HG02973 (cell line): ENCODE measurements around the gene PAM16.

Source experiments
- ATAC-seq: cut with Tn5 transposase; IDR thresholded peaks from one replicate; pipeline ENCODE4 v1.9.1; 2021; ENCODE audit warnings: moderate library complexity; ENCODE audit not compliant: unreplicated experiment

PAM16 gene

DNA sequence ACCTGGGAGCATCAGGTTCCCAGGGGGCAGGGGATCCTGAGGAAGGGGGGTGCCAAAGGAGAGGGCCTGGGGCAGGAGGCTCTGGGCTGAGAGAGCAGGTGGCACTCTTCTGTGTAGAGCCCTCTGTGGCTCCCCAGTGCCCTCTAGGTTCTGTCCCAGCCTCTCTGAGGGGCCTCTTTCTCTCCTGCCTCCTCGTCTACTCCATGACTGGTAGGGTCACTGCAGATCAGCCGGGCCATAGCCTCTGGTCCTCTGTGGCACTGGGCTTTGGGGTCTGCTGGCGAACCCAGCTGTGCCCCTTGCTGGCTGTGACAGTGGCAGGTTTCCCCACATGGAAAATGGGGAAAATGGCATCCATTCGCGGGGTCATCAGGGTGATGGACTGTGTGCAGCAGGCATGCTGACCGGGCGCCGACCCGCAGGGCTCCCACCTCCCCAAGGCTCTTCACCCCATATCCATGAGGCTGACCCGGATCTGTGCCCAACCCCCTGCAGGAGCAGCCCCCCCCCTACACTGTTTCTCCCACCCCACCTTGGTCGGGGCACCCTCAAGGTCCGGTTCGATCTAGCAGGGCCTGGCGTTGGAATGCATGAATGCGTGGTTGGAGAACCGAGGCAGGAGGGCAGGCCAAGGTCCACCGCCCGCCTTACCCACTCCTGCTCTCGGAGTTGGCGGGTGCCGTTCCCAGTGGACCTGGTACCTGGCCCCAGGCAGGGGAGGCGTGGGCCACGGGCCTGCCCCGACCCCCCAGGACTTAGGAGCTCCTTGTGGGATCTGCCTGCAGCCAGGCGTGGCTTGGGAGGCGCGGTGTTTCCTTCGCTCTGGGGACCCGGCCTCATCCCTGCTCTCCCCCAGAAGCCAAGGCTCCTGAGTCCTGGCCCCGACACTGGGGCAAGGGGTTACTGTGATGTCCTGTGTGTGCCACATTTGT lies 28.7 kb downstream of the PAM16 start:
- no peak for ATAC-seq

GRCh38 chr16:4321286-4322120 lies 29.6 kb downstream of the PAM16 start:
- ATAC-seq, result no peak

- no peak for ATAC-seq
Observed at GRCh38 chr16:4320571-4321137, 30.5 kb downstream of the PAM16 start.

DNA sequence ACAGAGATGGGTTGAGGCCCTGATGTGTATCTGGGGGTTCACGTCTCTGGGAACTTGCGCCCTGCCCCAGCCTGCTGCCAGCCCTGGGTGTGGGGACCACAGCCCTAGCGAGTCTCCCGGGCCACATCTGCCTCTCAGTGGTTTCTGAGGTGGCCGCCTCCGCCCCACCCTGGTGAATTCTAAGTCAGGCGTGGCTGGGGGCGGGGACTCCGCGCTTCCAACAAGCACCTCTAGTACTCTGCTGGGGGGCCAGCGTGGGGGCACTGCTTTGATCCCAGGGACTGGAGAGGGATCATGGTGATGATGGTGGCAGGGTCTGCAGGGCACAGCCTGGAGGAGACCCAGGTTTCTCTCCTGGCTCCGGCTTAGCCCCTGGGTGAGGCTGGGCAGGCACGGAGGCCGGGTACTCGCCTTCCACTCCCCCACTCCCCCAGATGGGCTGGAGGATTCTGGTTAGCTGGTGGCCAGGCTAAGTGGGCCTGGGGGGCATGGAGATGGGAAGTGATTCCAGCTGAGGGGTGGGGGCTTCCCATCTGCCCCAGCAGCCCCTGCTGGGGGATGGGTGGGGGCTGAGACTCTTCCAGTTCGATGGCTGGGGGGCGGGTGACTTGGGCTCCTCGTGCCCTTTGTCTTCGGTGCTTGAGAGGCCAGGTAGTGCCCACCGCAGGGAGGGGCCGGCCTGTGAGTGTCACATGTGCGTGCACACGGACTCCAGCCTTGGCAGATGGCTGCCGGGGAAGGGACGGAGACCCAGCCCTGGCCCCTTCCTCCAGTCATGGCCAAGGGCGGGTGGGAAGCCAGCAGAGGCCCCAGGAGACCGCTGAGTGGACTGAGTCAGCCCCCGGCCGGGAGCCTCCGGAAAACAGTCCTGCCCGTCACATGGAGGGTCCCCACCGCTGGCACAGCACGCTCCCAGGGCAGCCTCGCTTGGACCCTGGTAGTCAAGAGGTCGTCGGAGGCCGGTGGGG lies 31.4 kb downstream of the PAM16 start:
- ATAC-seq, result no peak

DNA sequence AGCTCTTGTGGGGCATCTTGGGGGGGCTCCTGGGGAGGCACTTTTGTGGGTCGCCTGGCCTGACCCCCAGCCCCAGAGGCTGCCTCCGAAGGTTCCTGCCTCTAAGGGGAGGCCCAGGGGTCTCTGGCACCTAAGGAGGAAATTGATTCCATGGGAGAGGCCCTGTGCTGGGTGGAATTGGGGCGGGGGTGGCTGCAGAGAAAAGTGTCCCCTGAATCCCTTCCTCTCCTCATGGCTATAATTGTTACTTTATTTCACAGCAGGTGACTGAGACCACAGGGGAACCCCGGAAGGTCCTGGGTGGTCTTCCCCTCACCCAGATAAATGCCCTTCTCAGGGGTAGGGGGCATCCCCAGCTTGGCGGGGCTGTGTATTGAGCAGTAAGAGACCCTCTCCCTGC lies 32.2 kb downstream of the PAM16 start:
- no peak for ATAC-seq

DNA sequence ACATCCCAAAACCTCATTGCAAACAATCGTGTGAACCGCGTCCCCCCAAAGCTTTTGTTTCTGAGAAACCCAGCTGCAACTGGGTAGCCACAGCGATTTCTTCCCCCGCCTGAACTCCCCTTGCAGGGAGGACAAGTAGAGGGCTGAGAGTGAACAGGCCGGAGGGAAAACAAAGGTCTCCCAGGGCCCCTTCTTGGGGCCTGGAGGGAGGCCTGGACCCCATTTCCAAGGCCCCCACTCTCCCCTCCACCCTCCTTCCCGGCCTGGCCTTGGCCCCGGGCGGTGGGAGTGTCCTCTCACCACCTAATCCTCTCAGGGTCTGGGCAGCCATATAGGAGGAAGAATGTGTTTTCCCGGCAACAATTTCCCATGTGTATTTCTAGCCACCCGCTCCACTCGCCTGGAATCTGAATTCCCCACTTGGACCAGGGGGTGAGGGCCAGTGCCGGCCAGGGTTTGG lies 32.6 kb downstream of the PAM16 start:
- no peak for ATAC-seq

DNA sequence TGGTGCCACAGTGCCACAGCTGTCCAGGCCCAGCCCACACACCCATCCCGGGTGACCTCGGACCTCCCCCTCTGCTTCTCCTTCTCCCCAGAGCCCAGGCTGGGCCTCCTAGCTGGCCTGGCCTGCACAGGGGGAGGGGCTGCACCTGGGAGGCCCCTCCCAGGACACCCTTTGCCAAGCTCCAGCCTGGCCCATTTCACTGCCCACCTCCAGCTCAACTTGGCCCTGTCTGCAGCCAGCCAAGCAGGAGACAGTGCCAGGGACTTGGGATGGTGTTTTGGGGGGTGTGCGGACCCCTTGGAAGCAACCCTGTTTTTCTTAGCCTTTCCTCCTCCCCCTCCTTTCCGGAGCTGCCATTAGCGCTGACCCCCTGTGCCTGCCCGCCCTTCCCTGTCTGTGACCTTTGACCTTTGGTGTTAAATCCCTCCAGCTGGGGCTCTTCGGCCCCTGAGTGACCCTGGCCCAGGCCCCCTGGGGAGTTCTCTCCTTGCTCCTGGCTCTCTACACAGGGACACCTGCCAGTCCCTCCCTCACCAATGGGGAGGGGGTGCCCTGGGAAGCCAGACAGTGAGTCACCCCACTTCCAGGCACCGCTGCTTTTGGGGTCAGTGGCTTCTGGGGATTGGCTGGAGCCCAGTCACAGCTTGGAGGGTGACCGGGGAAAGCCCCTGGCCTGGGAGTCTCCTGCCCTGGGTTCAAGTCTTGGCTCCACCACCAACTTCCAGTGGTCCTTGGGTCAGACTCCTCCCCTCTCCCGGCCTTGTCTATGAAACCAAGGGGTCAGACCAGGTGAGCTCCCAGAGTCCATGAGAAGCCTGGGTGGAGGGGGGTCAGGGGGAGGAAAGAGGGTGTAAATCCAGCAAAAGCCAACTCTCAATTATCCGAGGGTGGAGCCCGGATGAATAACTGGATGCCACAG lies 33.3 kb downstream of the PAM16 start:
- ATAC-seq, result no peak

GRCh38 chr16:4316864-4317531 lies 34.1 kb downstream of the PAM16 start:
- no peak for ATAC-seq

- no peak for ATAC-seq
Observed at GRCh38 chr16:4316108-4316863, 34.8 kb downstream of the PAM16 start.

DNA sequence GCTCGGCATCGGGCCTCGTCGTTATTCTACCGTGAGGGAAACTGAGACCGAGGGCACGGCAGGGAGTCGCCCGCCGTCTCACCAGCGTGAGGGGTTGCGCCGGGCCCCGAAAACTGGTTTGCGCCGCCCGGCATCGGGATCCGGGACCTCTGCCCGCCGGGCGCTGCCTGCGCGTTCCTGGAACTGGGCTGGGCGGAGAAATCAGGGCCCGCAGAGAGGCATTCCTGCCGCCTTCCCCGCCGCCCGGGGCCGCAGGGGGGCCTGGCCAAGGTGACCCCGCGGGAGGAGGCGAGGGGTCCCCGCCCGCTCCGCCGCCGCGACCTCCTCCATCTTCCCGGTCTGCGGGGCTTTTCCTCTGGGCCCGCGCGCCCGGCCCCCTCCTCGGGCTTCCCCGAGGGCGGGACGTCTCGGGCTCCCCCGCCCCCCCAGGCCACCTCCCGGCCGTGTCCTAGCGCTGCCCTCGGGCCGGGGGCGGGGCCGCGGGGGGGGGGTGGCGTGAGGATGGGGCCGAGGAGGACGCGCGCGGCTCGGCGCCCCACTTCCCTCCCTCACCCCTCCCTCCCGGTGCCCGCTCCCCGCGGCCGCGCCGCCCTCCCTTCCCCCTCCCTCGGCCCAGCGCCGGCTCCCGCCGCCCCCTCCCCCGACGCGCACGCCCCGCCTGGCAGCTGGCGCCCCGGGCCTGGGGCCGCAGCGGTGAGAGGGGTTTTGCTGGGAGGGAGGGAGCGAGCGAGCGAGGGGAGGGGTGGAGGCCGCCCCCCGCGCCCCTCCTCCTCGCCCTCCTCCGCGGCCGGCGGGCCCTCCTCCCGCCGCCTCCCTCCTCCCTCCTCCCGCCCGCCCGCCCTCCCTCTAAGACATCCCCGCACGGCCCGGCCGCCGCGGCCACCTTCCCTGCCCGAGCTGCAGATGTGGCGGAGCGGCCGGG lies 35.7 kb downstream of the PAM16 start, which contains the start of gene GLIS2:
Gene GLIS2, plus strand, starts transcription at position 882 of the 922 bp plus-strand sequence. CDS start 16,214 bp downstream, outside the sequence.
- ATAC-seq, result no peak

DNA sequence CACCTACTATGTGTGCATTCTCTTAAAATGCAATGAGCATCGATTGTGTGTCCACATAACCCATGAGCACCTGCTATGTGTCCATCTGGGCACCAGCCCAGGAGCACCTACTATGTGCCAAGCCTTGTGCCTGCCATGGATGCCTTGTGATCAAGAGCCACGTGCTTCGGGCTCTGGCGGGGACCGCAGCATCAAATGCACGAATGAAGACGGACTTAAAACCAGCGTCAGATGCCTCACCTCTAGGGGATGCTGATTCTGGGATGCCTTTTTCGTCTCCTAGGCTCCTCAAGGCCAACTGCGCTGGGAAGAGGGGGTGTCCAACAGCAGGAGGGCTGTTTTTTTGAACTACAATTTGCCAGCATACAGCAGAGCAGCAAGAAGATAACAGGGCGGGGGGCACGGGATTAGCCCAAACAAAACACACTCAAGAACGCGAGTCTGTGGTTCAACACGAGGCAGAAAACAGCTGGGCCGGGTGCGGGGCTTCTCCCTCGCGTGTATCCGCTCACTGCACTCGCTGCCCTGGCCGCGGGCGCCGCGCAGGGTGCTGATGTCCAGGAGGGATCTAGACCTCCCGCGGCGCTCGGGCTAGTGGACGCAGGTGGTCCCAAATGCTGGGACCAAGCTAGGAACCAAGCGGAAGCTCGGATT lies 36.5 kb downstream of the PAM16 start:
- ATAC-seq, result no peak

DNA sequence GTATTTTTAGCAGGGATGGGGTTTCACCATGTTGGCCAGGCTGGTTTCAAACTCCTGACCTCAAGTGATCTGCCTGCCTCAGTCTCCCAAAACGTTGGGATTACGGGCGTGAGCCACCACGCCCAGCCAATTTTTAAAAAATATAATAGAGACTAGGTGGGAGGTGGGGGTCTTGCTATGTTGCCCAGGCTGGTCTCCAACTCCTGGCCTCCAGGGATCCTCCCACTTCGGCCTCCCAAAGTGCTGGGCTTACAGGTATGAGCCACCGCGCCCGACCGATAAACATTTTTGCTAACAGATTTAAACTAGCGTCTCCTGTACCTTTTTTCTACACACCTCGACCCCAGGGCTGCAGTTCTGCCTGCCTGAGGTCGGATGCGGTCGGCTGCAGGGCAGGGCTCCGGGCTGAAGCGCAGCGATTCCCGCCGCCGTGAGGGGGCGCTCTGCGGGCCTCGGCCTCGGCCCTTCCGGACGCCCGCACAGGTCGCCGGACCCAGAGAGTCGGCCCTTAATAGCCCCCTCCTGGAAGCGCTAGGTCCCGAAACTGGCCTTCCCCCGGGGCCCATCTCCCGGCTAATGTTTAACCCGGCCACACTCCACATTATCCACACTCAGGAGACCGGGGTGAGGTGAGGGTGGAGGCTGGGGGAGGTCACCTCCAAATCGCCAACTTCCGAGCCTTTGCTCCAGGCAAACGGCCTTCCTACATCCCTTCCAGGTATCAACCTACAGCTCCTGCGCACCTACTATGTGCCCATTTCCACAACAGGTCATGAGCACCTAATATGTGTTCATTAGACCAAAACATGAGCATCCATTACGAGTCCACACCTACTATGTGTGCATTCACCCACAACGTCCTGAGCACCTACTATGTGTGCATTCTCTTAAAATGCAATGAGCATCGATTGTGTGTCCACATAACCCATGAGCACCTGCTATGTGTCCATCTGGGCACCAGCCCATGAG lies 37.3 kb downstream of the PAM16 start:
- ATAC-seq, result peak; percentile 32

- ATAC-seq, result no peak
Observed at GRCh38 chr16:4309833-4310266, 41.3 kb downstream of the PAM16 start.

GRCh38 chr16:4309102-4309832 lies 41.9 kb downstream of the PAM16 start:
- ATAC-seq, result no peak
